ENCODE results near the gene INSYN2A. TPM values are rescaled to one million over a fixed set of nuclear protein-coding genes. Genes with fewer than 3 reads are reported as not detected.

INSYN2A gene
- total and polyA plus RNA-seq, 7 donors = 0.07 to 2.2 (median 0.57) TPM; not detected in 1

DNA sequence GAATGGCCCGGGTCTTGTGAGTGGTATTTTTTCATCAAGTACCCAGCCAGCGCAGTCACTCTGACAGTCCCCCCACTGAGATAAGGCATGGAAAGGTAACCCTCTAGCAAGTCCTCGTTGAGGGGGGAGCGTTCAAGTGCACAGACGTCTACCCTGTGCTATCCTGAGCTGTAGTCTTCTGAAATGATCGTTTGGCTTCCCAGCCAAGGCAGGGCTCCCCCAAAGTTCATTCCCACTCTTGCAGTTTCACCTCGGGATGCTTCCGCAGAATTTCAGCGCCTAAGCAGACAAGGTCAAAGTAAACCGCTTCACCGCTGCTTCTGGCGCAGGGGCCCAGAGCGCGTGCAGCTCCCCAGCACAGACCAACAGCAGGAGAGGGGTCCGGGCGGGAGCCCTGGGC lies 1.8 kb downstream of the INSYN2A start:
- Histone ChIP-seq H3K27me3 (peaks cover 4 to 42% (median 5%) of the 10 kb centered on the region in 3 donors), H3K36me3 (no peaks in the 10 kb centered on the region), H3K4me3 (peak overlapping the region in 3 of 4 donors; percentile 34 to 51 (median 51)), H3K9me3 (no peaks in the 10 kb centered on the region), H3K4me1 (peaks cover 0 to 22% (median 16%) of the 10 kb centered on the region in 4 donors), H3K27ac (no peak overlapping the region)
- intact Hi-C loops (cut with DNase I) = no loop called here
- DNase-seq = no peak
- TF ChIP-seq POLR2A (IDR thresholded peaks at IDR 0.05) (no peak), EP300 (IDR thresholded peaks at IDR 0.05) (no peak), POLR2AphosphoS5 (IDR thresholded peaks at IDR 0.05) (no peak)
- TF ChIP-seq, protein P1, sequence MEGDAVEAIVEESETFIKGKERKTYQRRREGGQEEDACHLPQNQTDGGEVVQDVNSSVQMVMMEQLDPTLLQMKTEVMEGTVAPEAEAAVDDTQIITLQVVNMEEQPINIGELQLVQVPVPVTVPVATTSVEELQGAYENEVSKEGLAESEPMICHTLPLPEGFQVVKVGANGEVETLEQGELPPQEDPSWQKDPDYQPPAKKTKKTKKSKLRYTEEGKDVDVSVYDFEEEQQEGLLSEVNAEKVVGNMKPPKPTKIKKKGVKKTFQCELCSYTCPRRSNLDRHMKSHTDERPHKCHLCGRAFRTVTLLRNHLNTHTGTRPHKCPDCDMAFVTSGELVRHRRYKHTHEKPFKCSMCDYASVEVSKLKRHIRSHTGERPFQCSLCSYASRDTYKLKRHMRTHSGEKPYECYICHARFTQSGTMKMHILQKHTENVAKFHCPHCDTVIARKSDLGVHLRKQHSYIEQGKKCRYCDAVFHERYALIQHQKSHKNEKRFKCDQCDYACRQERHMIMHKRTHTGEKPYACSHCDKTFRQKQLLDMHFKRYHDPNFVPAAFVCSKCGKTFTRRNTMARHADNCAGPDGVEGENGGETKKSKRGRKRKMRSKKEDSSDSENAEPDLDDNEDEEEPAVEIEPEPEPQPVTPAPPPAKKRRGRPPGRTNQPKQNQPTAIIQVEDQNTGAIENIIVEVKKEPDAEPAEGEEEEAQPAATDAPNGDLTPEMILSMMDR (IDR thresholded peaks at IDR 0.05) = no peak
- WGBS, 2 donors = 50 to 68% methylated on average over 16 of the region's 16 CpGs

DNA sequence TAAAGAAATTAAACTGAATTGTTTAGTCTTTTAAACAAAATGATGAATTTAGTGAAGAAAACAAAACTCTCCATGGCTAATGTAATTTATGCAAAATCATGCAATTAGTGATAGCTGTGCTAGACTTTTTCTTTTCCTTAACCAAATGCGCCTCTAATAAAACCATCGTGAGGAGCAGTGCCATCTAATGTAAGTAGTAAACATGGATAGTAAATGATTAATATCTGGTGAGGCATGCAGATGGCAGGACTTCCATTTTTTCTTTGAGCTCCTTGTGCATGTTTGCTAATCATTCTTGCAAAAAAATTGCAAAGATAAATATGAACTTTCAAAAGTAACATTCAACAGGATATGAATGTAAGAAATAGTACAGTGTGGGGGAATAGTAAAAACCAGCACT lies 2.3 kb downstream of the INSYN2A start:
- Histone ChIP-seq H3K4me3 (no peak overlapping the region), H3K27ac (no peak overlapping the region), H3K36me3 (no peaks in the 10 kb centered on the region), H3K9me3 (no peaks in the 10 kb centered on the region), H3K27me3 (peaks cover 4 to 44% (median 5%) of the 10 kb centered on the region in 3 donors), H3K4me1 (peaks cover 0 to 22% (median 16%) of the 10 kb centered on the region in 4 donors)
- DNase-seq = no peak
- WGBS, 2 donors = 44 to 70% methylated on average over 2 of the region's 2 CpGs
- intact Hi-C loops (cut with DNase I) = no loop called here
- TF ChIP-seq, protein P1 (IDR thresholded peaks at IDR 0.05) = no peak
- TF ChIP-seq EP300 (IDR thresholded peaks at IDR 0.05) (no peak), POLR2AphosphoS5 (IDR thresholded peaks at IDR 0.05) (no peak), POLR2A (IDR thresholded peaks at IDR 0.05) (no peak)

- Histone ChIP-seq H3K9me3 (no peaks in the 10 kb centered on the region), H3K4me3 (no peak overlapping the region), H3K27me3 (peaks cover 4 to 48% (median 5%) of the 10 kb centered on the region in 3 donors), H3K4me1 (peaks cover 0 to 22% (median 16%) of the 10 kb centered on the region in 4 donors), H3K36me3 (no peaks in the 10 kb centered on the region), H3K27ac (no peak overlapping the region)
- no peak for DNase-seq
- TF ChIP-seq POLR2AphosphoS5 (IDR thresholded peaks at IDR 0.05) (no peak), EP300 (IDR thresholded peaks at IDR 0.05) (no peak), POLR2A (IDR thresholded peaks at IDR 0.05) (no peak)
- TF ChIP-seq, protein P1 (IDR thresholded peaks at IDR 0.05) = no peak
- intact Hi-C loops (cut with DNase I) = no loop called here
- 74 to 84% methylated on average over 7 of the region's 7 CpGs for WGBS, 2 donors
These were observed 3.3 kb downstream of the INSYN2A start for GRCh38 chr10:127193125-127193524.

DNA sequence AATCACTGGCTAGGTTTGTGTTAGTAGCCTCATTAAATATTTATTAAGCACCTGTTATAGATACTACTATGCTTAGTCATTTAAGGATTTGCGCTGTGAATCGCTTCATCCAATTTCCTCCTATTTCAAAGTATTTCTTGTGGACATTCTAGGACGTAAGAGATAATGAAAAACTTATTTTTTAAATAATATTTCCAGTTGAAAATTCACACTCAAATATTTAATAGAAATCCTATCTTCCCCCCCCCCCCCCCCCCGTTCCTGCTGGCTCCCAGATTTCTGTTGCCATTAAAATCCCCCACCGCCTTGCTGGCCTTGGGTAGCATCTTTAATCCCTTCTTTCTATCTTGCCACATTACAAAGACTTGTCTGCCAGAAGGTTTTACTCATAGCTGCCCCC lies 6.0 kb downstream of the INSYN2A start:
- Histone ChIP-seq H3K36me3 (no peaks in the 10 kb centered on the region), H3K9me3 (no peaks in the 10 kb centered on the region), H3K27me3 (peaks cover 0 to 43% (median 3%) of the 10 kb centered on the region in 3 donors), H3K27ac (no peak overlapping the region), H3K4me3 (no peak overlapping the region), H3K4me1 (peaks cover 0 to 13% (median 10%) of the 10 kb centered on the region in 4 donors)
- intact Hi-C loops (cut with DNase I) = no loop called here
- WGBS, 2 donors = 75% methylated on average over 5 of the region's 5 CpGs
- no peak for DNase-seq
- TF ChIP-seq, protein P1 (IDR thresholded peaks at IDR 0.05) = no peak
- TF ChIP-seq POLR2AphosphoS5 (IDR thresholded peaks at IDR 0.05) (no peak), POLR2A (IDR thresholded peaks at IDR 0.05) (no peak)

GRCh38 chr10:127189226-127189625 lies 7.2 kb downstream of the INSYN2A start:
- Histone ChIP-seq H3K4me3 (no peak overlapping the region), H3K27ac (no peak overlapping the region), H3K36me3 (no peaks in the 10 kb centered on the region), H3K27me3 (peaks cover 0 to 31% (median 0%) of the 10 kb centered on the region in 3 donors), H3K4me1 (peaks cover 0 to 1% (median 0%) of the 10 kb centered on the region in 4 donors), H3K9me3 (no peaks in the 10 kb centered on the region)
- no peak for DNase-seq
- TF ChIP-seq, protein P1 (IDR thresholded peaks at IDR 0.05) = no peak
- TF ChIP-seq POLR2A (IDR thresholded peaks at IDR 0.05) = no peak
- no peak for TF ChIP-seq EP300 (IDR thresholded peaks at IDR 0.05)
- TF ChIP-seq POLR2AphosphoS5 (IDR thresholded peaks at IDR 0.05) = no peak
- intact Hi-C loops (cut with DNase I) = no loop called here
